ENCODE results near the gene DNAJA4.
A peak's percentile ranks its signal among the peaks of the same experiment; 100 is the strongest.

The DNAJA4 gene

GRCh38 chr15:78247911-78248310 is 16.5 kb upstream of the DNAJA4 start:
- Histone ChIP-seq H3K27me3 (ENCODE audit: control insufficient read depth, insufficient read depth, low read length) (no peaks in the 10 kb centered on the region), H3K36me3 (ENCODE audit: control insufficient read depth, insufficient read depth, low read length) (no peaks in the 10 kb centered on the region), H3K4me1 (ENCODE audit: control insufficient read depth, insufficient read depth, low read length) (no peaks in the 10 kb centered on the region), H3K4me3 (ENCODE audit: low read length) (no peak overlapping the region), H3K9ac (ENCODE audit: low read length) (no peak overlapping the region), H3K27ac (ENCODE audit: low read depth, low read length) (no peak overlapping the region)

- Histone ChIP-seq H3K27me3 (ENCODE audit: control insufficient read depth, insufficient read depth, low read length) (no peaks in the 10 kb centered on the region), H3K4me3 (ENCODE audit: low read length) (no peak overlapping the region), H3K4me1 (ENCODE audit: control insufficient read depth, insufficient read depth, low read length) (no peaks in the 10 kb centered on the region), H3K27ac (ENCODE audit: low read depth, low read length) (no peak overlapping the region), H3K9ac (ENCODE audit: low read length) (no peak overlapping the region), H3K36me3 (ENCODE audit: control insufficient read depth, insufficient read depth, low read length) (no peaks in the 10 kb centered on the region)
Measured at GRCh38 chr15:78249131-78249530, 15.2 kb upstream of the DNAJA4 start.

- H3K4me3 ChIP-seq (ENCODE audit: low read length) = no peak overlapping the region
- no peaks in the 10 kb centered on the region for H3K27me3 ChIP-seq (ENCODE audit: control insufficient read depth, insufficient read depth, low read length)
- no peaks in the 10 kb centered on the region for H3K4me1 ChIP-seq (ENCODE audit: control insufficient read depth, insufficient read depth, low read length)
- H3K27ac ChIP-seq (ENCODE audit: low read depth, low read length) = no peak overlapping the region
- no peaks in the 10 kb centered on the region for H3K36me3 ChIP-seq (ENCODE audit: control insufficient read depth, insufficient read depth, low read length)
- H3K9ac ChIP-seq (ENCODE audit: low read length) = no peak overlapping the region
Measured at GRCh38 chr15:78251136-78251535, 13.2 kb upstream of the DNAJA4 start.

GRCh38 chr15:78255421-78256043 is 8.8 kb upstream of the DNAJA4 start:
- Histone ChIP-seq H3K4me3 (ENCODE audit: low read length) (no peak overlapping the region), H3K4me1 (ENCODE audit: control insufficient read depth, insufficient read depth, low read length) (no peaks in the 10 kb centered on the region), H3K36me3 (ENCODE audit: control insufficient read depth, insufficient read depth, low read length) (no peaks in the 10 kb centered on the region), H3K27me3 (ENCODE audit: control insufficient read depth, insufficient read depth, low read length) (no peaks in the 10 kb centered on the region), H3K27ac (ENCODE audit: low read depth, low read length) (no peak overlapping the region), H3K9ac (ENCODE audit: low read length) (no peak overlapping the region)

GRCh38 chr15:78256044-78256437 is 8.3 kb upstream of the DNAJA4 start:
- H3K9ac ChIP-seq (ENCODE audit: low read length) = no peak overlapping the region
- no peaks in the 10 kb centered on the region for H3K4me1 ChIP-seq (ENCODE audit: control insufficient read depth, insufficient read depth, low read length)
- H3K27me3 ChIP-seq (ENCODE audit: control insufficient read depth, insufficient read depth, low read length) = no peaks in the 10 kb centered on the region
- H3K4me3 ChIP-seq (ENCODE audit: low read length) = no peak overlapping the region
- H3K27ac ChIP-seq (ENCODE audit: low read depth, low read length) = no peak overlapping the region
- H3K36me3 ChIP-seq (ENCODE audit: control insufficient read depth, insufficient read depth, low read length) = no peaks in the 10 kb centered on the region

- Histone ChIP-seq H3K36me3 (ENCODE audit: control insufficient read depth, insufficient read depth, low read length) (no peaks in the 10 kb centered on the region), H3K27me3 (ENCODE audit: control insufficient read depth, insufficient read depth, low read length) (no peaks in the 10 kb centered on the region), H3K9ac (ENCODE audit: low read length) (no peak overlapping the region), H3K27ac (ENCODE audit: low read depth, low read length) (no peak overlapping the region), H3K4me1 (ENCODE audit: control insufficient read depth, insufficient read depth, low read length) (no peaks in the 10 kb centered on the region), H3K4me3 (ENCODE audit: low read length) (no peak overlapping the region)
Measured at GRCh38 chr15:78257681-78258080, 6.7 kb upstream of the DNAJA4 start.

GRCh38 chr15:78259232-78259631 is 5.1 kb upstream of the DNAJA4 start:
- H3K4me3 ChIP-seq (ENCODE audit: low read length) = no peak overlapping the region
- H3K27me3 ChIP-seq (ENCODE audit: control insufficient read depth, insufficient read depth, low read length) = no peaks in the 10 kb centered on the region
- no peak overlapping the region for H3K9ac ChIP-seq (ENCODE audit: low read length)
- H3K4me1 ChIP-seq (ENCODE audit: control insufficient read depth, insufficient read depth, low read length) = no peaks in the 10 kb centered on the region
- no peaks in the 10 kb centered on the region for H3K36me3 ChIP-seq (ENCODE audit: control insufficient read depth, insufficient read depth, low read length)
- H3K27ac ChIP-seq (ENCODE audit: low read depth, low read length) = no peak overlapping the region

- Histone ChIP-seq H3K4me3 (ENCODE audit: low read length) (no peak overlapping the region), H3K4me1 (ENCODE audit: control insufficient read depth, insufficient read depth, low read length) (peaks cover 4% of the 10 kb centered on the region), H3K27ac (ENCODE audit: low read depth, low read length) (no peak overlapping the region), H3K27me3 (ENCODE audit: control insufficient read depth, insufficient read depth, low read length) (no peaks in the 10 kb centered on the region), H3K9ac (ENCODE audit: low read length) (no peak overlapping the region), H3K36me3 (ENCODE audit: control insufficient read depth, insufficient read depth, low read length) (no peaks in the 10 kb centered on the region)
Measured at GRCh38 chr15:78260489-78260888, 3.9 kb upstream of the DNAJA4 start.

GRCh38 chr15:78261062-78261461 is 3.3 kb upstream of the DNAJA4 start:
- H3K4me3 ChIP-seq (ENCODE audit: low read length) = no peak overlapping the region
- H3K4me1 ChIP-seq (ENCODE audit: control insufficient read depth, insufficient read depth, low read length) = peaks cover 8% of the 10 kb centered on the region
- no peaks in the 10 kb centered on the region for H3K27me3 ChIP-seq (ENCODE audit: control insufficient read depth, insufficient read depth, low read length)
- H3K36me3 ChIP-seq (ENCODE audit: control insufficient read depth, insufficient read depth, low read length) = no peaks in the 10 kb centered on the region
- no peak overlapping the region for H3K9ac ChIP-seq (ENCODE audit: low read length)
- no peak overlapping the region for H3K27ac ChIP-seq (ENCODE audit: low read depth, low read length)

- Histone ChIP-seq H3K4me1 (ENCODE audit: control insufficient read depth, insufficient read depth, low read length) (peaks cover 17% of the 10 kb centered on the region), H3K27me3 (ENCODE audit: control insufficient read depth, insufficient read depth, low read length) (no peaks in the 10 kb centered on the region), H3K36me3 (ENCODE audit: control insufficient read depth, insufficient read depth, low read length) (no peaks in the 10 kb centered on the region), H3K9ac (ENCODE audit: low read length) (no peak overlapping the region), H3K4me3 (ENCODE audit: low read length) (no peak overlapping the region), H3K27ac (ENCODE audit: low read depth, low read length) (no peak overlapping the region)
Measured at GRCh38 chr15:78263351-78263781, 996 bp upstream of the DNAJA4 start.

GRCh38 chr15:78263907-78264303 is 457 bp upstream of the DNAJA4 start:
- H3K4me1 ChIP-seq (ENCODE audit: control insufficient read depth, insufficient read depth, low read length) = peaks cover 17% of the 10 kb centered on the region
- no peaks in the 10 kb centered on the region for H3K27me3 ChIP-seq (ENCODE audit: control insufficient read depth, insufficient read depth, low read length)
- H3K27ac ChIP-seq (ENCODE audit: low read depth, low read length) = peak overlapping the region; percentile 53
- peak overlapping the region; percentile 42 for H3K9ac ChIP-seq (ENCODE audit: low read length)
- H3K4me3 ChIP-seq (ENCODE audit: low read length) = peak overlapping the region; percentile 47
- no peaks in the 10 kb centered on the region for H3K36me3 ChIP-seq (ENCODE audit: control insufficient read depth, insufficient read depth, low read length)

- H3K9ac ChIP-seq (ENCODE audit: low read length) = peak overlapping the region; percentile 0
- no peaks in the 10 kb centered on the region for H3K27me3 ChIP-seq (ENCODE audit: control insufficient read depth, insufficient read depth, low read length)
- peak overlapping the region; percentile 68 for H3K27ac ChIP-seq (ENCODE audit: low read depth, low read length)
- H3K4me1 ChIP-seq (ENCODE audit: control insufficient read depth, insufficient read depth, low read length) = peaks cover 17% of the 10 kb centered on the region
- peak overlapping the region; percentile 77 for H3K4me3 ChIP-seq (ENCODE audit: low read length)
- H3K36me3 ChIP-seq (ENCODE audit: control insufficient read depth, insufficient read depth, low read length) = no peaks in the 10 kb centered on the region
Measured at GRCh38 chr15:78265137-78265460, 737 bp downstream of the DNAJA4 start.

GRCh38 chr15:78265752-78266224 is 1.4 kb downstream of the DNAJA4 start:
- no peaks in the 10 kb centered on the region for H3K36me3 ChIP-seq (ENCODE audit: control insufficient read depth, insufficient read depth, low read length)
- no peak overlapping the region for H3K9ac ChIP-seq (ENCODE audit: low read length)
- peak overlapping the region; percentile 68 for H3K27ac ChIP-seq (ENCODE audit: low read depth, low read length)
- H3K4me1 ChIP-seq (ENCODE audit: control insufficient read depth, insufficient read depth, low read length) = peaks cover 17% of the 10 kb centered on the region
- no peaks in the 10 kb centered on the region for H3K27me3 ChIP-seq (ENCODE audit: control insufficient read depth, insufficient read depth, low read length)
- H3K4me3 ChIP-seq (ENCODE audit: low read length) = peak overlapping the region; percentile 77

All from rectal smooth muscle tissue (tissue), 1 donor.